Stimulated activated CD4-positive, alpha-beta T cell treated with anti-CD3 and anti-CD28 coated beads, Interleukin-4, amount 100 ng/mL, for 1 hour (primary cell): Measurements from ENCODE around the gene CDKAL1.

Source experiments
- DNase-seq: peaks from one replicate; pipeline ENCODE4 v3.0.0-alpha.2; 2020

CDKAL1 gene

DNA sequence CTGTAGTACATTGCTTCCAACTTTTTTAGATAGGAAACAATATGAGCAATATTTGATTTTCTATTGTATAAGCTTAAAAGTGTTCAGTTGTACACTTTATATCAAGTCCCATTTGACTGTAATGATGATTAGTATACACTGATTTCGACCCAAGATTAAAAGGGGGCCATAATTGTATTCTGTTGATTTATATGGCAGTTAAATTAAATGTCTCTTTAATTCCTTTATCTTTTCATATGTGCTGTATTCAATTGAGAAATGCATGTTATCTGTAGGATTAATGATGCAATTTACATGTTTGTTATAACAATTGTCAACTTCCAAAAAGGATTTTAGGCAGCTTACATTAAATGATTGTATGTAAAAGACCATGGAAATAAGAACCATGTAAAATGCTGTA lies 317.5 kb downstream of the CDKAL1 start:
- DNase-seq, result no peak

DNA sequence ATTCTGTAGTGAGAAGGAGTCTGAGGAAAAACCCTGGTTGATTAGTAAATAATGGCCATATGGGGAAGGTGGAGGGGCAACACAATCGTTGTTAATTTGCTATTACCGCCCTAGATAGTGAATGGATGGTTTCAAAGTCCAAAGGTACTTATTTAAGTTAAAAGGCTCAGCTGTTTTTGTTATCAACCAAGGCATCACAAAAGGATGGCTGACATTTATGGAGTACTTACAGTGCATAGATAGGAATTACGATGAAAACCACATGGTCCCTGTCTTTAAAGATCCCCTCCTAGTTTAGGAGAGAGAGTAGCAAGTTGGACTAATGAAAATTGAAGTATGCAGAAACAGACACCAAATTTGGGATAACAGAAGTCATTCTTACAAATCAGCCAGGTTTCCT lies 319.6 kb downstream of the CDKAL1 start:
- no peak for DNase-seq

DNA sequence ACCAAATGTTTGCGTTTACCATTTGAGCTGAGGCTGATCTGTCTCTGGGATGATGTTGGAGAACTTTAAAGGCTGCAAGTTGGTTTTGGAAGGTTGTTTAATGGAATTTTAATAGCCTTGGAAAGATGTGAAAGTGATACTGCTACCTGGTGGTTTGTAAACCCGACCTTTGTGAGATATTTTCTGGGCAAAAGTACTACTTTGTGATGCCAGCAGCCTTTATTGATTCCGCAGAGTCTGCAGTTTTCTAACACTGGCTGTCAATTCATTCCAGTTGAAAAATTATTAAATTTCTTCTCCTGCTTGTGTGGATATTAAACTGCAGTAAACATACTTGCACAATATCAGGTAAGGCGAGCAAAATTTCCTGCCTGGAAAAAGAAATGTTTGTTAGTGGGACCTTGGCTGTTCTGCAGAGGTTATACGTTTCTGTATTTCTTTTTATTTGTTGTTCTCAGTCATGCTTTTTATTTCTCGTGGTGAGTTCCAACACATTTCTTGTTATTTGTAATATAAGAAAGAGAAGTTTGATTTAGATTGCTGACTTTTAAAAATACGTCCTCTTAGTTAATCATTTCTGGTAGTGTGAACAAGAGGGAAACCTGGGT lies 322.5 kb downstream of the CDKAL1 start:
- DNase-seq, result no peak

DNA sequence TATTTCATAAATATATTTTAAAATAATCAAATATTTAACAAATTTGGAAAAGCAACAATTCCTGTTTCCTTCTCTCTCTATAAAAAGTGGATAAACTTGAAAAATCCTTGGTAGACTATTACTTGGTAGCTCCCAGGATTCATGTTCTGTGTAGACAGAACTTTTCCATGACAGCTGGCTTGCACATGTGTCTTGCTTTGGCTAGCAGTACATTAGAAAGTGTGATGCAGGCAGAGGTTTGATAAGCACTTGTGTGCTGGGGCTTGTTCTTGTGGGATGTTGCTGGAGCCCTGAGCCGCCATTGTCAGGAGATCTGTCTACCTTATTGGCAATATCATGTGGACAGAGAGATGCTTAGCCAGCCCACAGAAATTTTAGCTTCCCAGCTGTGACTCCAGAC lies 327.2 kb downstream of the CDKAL1 start:
- no peak for DNase-seq

DNA sequence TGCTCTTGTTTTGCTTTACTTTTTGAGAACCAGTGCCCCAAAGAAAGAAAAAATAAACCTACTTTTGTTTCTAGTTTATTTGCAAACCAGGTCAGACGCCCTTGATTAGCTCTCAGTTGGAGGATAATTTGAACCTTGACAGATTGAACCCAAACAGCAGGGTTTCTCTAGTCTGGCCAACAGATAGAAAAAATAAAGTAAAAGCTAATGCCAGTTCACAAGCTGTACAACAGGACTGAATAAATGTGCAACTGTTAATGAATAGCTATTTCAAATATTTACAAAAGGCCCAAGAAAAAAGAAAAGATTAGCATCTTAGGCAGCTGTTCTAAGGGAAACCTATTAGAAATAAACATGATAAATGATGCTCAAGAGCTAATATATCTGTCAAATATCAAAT lies 331.8 kb downstream of the CDKAL1 start:
- no peak for DNase-seq

DNA sequence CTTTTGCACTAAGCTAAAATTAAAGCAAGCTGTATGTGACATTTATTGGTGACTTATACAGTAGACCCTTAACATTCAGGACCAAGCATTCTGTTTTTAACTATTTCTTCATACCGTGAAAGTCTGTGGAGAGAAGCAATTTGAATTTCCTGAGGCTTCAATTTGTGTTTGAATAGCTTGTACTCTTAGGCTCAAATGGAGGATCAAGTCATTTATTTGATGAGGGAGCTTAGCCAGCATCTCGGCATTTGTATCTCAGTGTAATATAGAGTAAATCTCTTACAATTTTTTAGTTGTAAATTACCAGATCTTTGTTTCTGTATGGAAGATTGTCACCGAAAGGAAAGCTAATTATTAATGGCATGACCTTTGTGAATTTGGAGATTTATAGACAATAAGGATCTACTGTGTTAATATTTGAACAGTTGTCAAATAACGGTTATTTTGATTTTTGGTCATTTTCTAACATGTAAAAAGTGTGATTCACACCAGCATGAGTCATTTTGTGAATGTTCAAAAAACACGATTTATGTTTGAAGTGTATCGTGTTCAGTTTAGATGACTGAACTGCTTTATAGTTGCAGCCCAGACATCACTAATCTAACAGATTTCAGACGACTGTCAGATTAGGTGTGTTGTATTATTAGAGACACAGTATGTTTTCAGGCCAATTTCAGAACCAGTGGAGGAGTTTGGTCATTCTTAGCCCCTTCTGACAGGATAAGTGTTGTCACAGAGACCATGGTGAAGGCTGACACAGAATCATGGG lies 332.9 kb downstream of the CDKAL1 start:
- DNase-seq, result no peak

DNA sequence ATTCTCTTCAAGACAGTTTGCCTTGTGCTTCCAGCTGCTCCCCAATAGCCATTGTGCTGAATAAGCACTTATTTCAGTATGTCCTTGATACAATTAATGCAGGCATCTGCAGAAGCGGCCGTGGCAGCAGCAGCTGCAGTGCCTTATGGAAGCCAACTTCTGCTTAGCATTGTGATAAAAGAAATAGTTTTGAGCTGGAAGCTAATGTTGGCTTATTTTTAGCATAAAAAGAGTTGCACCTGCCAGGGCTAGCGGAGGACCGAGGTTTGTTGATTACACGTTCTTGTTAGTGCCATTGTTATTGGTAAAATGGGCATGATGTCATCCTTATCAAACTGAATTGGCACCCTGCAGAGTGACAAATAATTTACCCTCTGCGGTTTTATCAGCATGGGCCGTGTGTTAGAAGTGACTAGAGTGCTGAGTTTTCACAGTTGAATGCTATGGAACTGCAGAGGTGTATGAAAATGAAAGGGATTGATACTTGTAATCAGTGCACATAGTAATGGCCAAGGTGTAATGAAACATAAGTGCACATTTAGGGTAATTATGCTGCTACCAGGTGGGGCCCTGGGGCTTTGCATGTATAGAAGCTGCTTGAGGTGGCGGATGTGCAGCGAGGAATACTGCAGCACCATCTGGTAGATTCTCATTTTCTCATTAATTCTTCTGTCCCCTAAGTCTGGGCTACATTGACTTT lies 334.3 kb downstream of the CDKAL1 start:
- no peak for DNase-seq

DNA sequence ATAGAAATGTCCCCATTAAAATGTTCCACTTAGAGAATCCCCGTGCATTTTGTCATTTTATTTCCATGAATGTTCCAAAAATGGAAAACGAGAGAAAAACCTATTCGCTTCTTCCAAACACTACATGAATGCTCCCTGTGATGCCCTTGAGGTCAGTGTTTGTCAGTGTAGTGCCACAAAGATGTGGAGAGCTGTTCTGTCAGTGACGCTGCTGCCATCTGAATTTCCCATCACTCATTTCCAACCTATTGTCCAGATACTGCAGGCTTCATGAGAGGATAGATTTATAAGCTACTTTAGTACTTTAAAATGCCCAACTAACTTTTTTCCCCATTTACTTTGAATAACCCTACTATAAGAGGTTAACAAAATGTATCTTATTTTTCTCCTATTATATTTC lies 335.8 kb downstream of the CDKAL1 start:
- no peak for DNase-seq

DNA sequence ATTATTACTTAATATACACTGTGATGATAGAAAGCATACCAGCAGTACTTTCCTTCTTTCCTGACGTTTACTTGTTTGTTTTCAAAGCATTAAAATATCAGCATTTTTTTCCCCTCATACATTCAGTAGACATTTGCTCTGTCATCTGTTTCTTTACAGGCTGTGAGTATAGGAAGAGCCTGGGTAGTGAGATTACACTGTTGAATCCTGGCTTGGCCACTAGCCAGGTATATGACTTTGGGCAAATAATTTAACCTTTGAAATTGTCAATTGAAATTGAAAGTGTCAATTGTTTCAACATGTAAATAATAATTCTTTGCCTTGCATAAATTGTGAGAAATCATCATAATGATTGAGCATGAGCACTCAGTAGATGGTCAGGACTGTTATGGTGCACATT lies 336.2 kb downstream of the CDKAL1 start:
- no peak for DNase-seq

DNA sequence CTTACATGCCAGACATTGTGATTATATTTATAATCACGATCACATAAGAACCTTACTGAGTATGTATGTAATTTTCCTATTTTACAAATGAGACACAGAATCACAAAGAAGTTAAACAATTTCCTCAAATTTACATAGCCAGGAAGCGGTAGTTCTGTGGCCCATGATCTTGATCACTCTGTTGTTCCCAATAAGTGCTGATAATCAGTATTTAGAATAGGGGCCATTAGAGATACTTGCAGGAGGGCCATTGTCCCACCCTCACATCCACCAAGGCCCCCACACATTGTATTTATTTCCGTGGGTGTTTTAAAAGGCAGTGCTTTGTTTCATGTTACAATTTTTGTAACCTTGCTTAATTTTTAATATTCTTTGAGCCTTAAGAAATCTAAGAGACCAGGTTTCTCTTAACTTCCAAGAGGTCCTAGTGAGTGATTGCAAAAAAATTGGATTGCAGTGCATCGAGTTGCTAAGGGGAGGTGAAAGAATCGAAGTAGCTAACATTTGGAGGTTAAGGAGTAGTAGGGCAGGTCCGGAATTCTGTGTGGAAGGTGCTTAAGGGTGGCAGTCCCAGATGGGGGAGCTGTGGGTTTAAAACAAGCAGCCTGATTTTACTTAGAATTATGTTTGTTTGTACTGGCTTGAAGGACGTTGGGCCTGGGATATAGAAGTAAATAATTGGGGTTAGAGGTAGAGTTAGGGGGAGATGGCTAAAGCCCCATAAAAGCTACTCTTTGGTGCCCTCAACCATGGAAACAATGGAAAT lies 339.4 kb downstream of the CDKAL1 start:
- no peak for DNase-seq

DNA sequence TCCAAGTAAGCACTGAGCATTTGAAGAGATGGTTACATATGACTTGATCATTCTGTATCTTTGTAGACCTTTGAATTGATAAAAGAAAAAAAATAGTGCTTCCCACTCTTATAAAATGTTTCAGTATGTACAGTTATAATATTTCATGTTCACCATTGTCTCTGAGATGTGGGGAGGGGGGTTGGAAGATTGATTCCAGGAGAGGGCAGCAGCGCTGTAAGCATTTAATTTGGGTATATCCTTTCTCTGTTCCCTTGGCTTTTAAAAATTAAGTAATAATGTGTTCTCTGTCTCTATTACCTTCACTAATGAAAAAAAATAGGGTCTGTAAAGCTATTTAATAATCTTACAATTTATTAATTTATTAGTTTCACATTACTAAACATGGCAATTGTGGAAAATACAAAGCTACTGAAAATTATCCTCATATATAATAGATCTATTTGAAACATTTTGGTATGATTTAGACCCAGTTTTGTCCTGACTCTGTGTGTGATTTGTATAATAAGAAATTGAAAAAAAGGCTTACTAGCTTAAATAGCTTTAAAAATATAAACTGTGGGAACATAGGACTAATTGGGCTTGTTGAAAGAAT lies 341.2 kb downstream of the CDKAL1 start:
- DNase-seq, result no peak

DNA sequence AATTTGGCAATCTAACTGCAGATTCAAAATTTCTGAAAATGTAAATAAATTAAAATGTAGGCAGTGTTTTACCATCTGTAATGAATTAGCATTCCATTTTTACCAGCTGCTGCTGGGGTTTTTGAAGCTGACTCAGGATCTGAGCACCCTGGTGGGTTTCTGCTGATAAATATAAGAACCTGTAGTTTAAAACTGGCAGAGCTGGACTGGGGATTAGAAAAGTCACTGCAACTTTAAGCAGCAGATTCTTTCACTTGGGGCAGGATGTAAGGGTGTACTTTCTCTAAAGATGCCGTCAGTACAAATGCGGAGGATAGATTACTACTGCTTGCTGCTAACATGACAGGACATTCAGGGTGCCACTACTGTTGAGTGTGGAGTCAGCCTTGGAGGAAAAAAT lies 341.8 kb downstream of the CDKAL1 start:
- DNase-seq, result no peak

DNA sequence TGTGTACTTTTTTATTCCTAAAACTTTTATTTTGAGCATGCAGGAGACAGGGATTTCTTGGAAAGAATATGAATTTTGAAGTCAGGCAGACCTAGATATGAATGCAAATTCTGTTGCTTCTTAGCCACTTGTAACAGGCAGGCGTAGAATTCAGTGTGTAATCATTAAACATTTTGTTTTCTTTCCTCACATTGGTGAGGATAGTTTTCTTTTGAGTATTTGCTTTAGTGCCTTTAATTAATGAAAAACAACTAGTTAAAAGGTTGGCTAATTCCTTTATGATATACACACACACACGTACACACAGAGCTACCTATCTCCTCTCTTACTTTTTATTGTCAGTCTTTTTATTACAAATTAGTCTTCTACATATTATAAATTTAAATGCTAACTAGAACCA lies 342.3 kb downstream of the CDKAL1 start:
- no peak for DNase-seq

DNA sequence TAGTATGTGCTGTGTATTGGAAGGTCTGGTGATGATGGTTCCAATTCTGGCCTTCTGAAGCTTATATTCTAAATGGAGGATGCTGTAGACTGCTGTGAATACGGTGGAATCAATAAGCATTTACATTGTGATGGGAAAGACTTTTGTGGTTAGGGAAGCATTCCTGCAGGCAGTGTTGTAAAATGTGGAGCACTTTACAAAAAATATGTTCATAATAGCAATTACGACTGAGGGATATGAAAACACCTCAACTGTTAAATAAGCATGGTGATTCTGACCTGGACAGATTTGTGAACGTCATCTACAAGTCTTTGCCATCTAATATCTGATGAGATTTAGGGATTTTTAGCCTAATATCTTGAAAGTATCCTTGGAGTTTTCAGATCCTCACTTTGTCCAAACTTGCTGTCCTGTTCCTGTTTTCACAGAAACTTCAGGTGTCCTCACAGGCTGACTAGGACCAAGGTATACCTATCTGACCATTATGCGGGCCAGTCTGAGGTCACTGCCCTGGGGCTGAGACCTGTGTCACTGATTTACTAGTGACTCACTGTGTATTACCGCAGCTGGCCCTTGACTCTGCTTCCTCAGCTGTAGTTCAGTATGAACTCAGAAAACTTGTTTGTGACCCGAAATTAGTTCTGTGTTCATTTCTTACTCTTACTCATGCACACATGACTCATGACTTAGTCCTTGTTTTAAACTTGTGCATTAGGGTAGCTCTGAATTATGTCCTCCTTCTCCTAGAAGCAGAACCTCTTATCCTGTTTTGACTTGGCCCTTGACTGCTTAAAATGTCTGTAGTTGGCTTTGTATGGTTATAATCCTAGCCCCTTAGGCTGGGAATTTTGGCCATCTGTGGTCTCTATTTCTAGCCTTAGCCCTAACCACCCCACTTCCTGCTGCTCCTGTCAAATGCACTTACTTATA lies 343.0 kb downstream of the CDKAL1 start:
- DNase-seq, result no peak

DNA sequence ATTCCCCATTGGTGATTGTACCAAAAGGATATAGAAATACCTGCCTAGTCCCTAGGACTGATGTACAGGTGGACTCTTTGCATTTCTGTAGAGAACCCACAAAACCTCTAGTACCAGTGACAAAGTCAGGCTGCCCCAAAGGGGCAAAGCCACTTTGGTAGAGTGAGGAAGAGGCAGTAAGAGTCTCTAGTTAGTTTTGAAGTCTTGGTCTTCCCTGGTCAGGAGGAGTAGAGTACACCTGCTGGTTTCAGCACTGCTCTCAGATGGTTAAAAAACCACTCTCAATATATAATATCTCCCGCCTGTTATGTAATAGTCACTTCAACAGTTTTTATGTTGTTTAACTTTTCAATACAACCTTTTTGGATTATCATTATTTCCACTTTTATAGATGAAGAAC lies 344.9 kb downstream of the CDKAL1 start:
- no peak for DNase-seq

DNA sequence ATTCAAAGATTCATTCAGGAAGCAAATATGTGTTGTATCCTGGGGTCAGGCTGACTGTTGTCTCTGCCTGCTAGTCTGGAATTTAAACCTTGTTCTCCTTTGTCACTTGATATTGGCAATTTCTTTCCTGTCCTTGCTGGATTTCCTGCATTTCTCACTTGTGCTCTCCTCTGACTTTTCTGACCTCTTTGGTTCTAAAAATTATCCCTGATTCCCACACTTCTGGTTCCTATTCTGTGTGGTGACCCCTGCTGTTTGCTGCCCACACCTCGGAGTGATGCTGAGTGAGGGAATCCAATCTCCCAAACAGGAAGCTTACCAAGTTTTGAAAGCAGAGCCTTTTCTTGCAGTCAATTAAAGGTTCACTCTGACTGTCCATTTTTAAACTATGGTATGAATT lies 345.3 kb downstream of the CDKAL1 start:
- DNase-seq, result no peak

DNA sequence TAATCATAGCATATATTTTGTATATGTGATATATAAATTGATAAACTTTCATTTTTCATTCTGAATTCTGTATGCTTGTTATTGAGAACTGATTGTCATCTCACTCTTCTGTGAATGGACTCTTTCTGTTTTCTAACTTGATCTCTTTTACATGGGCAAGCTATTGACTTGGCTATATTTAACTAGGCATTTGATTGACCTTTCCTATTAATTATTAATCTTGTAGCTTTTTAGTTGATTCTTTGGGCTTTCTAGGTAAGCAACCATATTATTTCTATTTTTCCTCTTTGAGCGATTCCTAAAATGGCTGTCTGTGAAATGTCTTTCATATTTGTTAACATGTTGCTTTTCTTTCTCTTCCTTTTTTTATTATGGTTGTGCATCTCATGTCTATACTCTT lies 347.1 kb downstream of the CDKAL1 start:
- no peak for DNase-seq

DNA sequence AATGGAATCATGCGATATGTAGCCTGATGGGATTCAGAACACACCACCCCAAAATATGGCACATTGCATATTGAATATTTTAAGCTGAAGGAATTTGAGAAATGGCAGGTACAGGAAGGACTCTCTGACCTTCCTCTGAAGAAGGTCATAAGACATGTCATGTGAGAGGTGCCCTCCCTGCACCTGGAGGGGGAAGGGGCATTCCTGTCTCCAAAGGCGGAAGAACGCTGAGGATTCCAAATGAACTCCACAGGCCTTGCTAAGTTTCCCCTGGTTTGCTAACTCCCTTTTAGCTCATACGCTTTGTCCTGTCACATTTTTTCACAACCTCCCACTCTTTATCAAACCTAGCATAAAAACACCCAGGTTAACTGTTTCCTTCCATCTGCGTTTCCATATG lies 347.8 kb downstream of the CDKAL1 start:
- DNase-seq, result no peak

DNA sequence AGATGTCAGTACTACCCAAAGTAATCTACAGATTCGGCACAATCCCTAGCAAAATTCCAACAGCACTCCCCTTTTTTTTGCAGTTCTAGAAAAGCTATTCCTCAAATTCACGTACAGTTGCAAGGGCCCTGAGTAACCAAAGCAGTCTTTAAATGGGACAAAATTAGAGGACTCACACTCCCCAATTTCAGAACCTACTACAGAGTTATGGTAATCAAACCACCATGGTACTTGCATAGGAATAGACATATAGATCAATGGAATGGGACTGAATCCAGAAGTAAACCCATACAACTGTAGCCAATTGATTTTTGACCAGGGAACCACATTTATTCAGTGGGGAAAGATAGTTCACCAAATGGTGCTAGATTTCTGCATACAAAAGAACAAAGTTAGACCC lies 350.8 kb downstream of the CDKAL1 start:
- DNase-seq, result no peak

DNA sequence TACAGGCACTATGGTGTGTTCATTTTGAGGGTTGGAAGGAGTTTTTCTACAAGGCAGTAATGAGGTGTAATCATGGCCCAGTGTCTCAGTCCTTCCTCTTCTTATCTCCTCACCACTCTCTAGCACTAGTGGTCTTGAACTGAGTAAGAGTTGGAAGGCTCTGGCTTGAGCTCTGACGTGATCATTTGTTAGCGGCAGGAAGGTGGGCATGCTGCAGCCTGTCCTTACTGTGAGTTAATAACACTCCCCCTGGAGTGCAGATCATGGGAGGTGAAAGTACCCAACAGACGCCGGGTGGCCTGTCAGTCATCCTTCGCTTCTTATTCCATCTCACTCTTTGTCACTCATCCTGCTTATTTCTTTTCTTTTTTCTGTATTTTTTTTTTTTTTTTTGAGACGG lies 356.9 kb downstream of the CDKAL1 start:
- DNase-seq, result no peak

DNA sequence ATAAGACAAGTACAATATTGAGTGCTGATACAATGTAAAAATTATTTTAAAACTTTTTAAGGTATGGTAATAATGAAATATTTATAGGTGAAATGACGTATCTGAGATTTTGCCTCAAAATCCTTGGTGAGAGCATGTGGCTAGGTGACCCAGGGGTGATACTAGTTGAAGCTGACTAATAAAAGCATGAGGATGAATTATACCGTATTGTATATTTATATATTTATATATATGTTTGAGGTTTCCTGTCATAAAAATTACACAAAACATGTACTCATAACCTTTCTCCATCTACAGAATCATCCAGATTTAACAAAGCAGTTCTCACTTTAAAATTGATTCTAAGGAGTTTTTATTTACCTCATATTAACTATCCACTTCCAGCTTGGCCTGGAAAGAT lies 358.1 kb downstream of the CDKAL1 start:
- DNase-seq, result no peak

DNA sequence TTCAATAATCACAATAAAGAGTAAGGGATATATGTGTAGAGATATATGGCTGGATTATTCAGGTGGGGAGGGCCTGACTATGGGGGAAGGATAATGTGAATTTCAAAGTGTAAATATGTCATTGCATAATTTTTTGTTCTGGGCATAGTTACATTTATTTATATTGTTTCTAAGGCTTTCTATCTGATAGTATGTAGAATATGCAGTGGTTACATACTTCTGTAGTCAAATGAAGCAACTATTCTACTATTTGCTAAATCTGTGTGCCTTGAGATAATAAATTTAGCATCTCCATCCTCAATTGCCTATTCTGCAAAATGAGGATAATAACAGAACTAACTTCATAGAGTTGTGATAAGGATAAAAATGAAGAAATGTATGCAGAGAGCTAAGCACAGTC lies 359.2 kb downstream of the CDKAL1 start:
- DNase-seq, result no peak
